GM18502 (cell line): ENCODE results near the gene TBX1.

Experiments
- ATAC-seq: cut with Tn5 transposase; IDR thresholded peaks from one replicate; pipeline ENCODE4 v1.9.1; 2021; ENCODE audit warnings: mild to moderate bottlenecking; ENCODE audit not compliant: unreplicated experiment, poor library complexity

Gene TBX1

DNA sequence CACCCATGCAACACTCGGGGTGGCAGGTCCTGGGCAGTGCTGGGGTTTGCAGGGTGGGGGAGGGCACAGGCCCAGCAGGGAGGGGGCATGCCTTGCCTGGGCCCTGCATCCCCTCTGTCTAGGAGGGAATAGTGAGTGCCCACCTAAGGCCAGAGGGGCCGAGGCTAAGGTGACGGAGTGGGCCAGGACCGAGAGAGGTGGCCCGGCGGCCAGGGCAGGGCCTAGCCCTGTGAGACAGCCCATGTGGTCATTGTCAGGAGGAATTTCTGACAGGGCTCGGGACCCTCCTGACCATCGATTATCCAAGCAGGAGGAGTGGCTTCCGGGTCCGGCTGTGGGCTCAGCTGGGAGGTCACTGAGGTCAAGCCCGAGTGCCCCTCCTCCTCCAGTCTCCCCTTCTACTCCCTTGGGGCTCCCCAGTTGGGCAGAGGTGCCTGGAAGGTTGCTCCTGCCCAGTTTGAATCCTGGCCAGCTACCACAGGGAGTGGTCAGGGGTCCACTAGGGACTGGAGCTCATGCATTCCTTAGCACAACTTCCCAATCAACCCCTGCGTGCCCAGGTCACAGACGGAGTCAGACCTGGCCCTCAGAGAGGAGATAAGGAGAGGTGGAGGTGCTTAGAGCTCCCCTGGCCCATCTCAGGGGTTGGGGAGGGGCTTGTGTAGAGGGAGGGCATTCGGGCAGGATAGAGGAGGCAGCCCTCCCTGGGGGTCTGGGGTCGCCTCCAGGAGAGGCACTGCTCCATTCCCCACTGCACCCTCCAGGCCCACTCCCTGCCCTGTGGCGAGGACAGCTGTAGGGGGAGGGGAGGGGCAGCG, 22.5 kb upstream of the TBX1 start:
- ATAC-seq = no peak

DNA sequence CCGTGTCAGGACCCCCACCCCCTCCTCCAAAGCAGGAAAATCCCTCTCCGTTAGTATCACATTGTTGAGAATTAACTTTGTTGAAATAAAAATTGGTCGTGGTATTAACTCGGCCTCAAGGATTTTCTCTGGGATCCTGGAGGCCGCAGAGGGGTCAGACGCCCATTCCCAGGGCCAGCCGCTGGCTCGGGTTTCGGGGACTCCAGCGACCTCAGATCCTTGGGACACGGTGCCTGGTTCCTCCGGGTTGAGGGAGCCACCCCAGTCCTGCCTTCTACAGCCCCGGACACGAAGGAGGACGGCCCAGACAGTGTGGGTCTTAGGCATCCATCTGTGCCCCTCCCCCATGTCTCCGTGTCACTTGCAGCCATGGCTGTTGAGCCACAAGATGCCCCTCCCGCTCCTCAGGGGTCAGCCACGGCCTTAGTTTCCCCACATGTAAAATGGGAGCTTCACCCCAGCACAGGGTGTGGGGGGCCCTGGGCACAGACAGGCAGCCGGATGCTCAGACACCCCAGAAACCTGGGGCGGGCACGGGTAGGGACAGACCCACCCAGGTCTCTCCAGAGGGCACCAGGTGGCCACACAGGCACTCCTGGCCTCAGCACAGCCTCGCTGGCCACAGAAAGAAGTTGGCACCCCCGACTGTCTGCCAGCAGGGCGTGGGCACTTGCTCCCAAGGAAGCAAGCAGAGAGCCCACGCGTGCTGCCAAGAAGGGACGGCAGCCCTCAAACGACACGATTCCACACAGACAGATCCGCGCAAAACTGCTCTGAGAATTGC, 21.7 kb upstream of the TBX1 start:
- no peak for ATAC-seq

DNA sequence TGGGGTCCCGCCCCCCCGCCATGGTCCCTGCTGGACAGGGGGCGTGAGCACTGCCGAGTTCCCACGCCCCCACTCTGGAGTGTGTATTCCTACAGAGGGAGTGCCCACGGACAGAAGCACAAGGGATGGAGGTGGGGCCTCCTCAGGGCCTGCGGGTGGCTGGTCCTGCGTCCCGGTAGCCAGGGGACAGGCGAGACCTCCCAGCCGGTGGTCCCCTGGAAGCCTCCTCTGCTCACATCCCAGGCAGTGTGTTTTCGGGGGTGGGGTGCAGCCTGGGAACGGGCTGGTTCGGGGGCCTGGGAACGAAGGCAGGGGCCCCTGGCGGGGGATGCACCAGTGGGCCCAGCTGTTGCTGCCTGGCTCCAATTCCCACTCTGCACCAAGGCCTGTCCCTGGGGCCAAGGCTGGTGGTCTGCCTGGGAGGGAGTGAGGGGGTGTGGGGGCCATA, 21.1 kb upstream of the TBX1 start:
- ATAC-seq = no peak

DNA sequence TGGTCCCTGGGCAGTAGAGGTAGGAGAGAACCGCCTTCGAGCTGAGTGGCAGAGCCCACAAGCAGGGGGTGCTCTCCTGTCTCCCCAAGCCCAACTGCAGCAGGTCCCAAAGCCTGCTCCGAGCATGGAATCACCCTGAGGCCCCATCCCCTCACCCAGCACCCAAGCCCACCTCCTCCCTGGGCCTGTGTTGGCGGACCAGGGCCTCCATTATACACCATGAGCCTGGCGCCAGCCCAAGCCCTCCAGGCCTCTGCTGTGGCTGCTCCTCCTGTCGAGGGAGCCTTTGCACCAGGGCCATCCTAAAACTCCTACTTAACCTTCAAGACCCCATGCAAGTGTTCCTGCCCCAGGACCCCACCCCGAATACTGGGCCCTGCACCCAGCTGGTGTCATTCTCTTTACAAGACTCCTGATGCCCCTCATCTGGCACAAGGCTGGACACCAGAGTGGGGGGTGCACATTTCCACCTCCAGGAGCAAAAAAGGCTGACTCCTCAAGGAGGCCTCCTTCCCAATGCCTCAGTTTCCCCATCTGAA, 20.6 kb upstream of the TBX1 start:
- ATAC-seq = no peak

- no peak for ATAC-seq
Measured at GRCh38 chr22:19740586-19740985, 20.0 kb upstream of the TBX1 start.

- ATAC-seq = no peak
Measured at GRCh38 chr22:19741053-19741452, 19.5 kb upstream of the TBX1 start.

DNA sequence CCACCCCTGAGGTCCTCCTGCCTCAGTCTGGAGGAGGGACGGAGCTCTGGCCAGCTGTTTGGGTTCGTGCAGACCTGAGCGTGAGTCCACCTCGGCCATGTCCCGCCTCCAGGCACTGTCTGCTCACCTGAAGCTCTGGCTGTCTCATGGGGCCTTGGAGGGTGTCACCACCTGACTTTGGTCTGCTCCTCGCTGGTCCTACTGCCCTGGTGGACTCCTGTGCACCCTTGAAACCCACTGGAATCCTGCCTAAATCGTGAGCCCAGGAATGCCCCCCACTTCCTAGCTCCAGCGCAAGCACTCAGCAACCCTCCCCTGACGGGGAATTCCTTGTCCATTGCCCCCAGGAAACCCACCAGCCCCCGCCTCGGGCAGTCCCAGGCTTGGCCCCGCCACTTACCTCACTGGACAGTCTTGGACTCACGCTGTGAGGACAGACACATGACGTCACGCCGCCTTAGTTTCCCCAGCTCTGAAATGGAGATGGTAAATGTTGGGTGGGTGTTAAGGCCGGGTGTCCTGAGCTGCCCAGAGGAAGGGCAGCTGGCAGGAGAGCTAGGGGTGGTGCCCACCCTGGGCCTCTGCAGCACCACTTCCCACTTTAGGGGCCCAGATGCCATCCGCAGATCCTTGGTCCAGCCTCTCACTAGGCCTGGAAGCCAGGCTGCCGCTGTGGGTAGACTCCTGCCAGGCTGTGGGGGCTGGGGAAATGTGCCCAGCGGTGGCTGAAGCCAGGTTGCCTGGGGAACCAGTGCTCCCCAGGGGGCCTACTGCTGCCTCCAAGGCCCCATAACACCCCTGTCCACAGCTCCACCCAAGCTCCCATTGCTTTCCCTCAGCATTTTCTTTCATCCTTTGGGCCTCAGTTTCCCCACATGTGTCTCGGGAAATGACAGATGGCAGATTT, 18.2 kb upstream of the TBX1 start:
- no peak for ATAC-seq

DNA sequence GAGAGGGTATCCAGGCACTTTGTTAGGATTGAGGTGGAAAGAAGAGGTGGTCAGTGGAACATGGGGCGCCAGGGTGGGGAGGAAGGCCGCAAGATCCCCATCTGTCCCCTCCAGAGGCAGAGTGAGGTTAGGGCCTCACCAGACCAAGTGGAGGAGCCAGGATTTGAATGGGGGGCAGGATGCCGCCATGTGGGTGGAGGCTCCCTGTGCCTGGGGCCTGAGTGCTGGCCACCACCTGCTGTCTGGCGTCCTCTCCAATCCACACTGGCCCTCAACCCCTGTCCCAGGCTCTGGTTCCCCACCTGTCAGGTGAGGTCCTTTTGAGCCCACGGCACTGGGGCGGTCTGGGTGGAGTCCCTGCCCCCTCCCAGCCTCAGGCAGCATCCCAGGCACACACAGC, 17.5 kb upstream of the TBX1 start:
- no peak for ATAC-seq

DNA sequence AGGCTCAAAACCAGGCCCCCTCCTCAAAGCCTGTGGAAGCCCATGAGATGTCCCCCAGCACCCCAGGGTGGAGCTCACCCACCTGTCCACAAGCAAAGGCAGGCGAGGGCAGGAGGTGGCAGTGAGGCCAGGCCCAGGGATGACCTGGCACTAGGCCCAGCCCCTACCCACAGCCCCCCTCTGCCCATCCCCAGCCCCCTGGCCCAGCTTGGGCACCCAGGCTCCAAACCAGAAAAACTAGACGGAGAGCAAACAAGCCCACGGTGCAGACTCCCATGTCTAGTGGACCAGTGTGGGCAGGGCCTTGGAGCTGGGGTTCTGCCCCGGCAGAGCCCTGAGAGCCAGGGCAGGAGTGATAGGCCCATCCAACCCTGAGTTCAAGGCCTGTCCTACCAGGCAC, 16.9 kb upstream of the TBX1 start:
- no peak for ATAC-seq

- ATAC-seq = no peak
Measured at GRCh38 chr22:19744350-19745006, 16.1 kb upstream of the TBX1 start.

DNA sequence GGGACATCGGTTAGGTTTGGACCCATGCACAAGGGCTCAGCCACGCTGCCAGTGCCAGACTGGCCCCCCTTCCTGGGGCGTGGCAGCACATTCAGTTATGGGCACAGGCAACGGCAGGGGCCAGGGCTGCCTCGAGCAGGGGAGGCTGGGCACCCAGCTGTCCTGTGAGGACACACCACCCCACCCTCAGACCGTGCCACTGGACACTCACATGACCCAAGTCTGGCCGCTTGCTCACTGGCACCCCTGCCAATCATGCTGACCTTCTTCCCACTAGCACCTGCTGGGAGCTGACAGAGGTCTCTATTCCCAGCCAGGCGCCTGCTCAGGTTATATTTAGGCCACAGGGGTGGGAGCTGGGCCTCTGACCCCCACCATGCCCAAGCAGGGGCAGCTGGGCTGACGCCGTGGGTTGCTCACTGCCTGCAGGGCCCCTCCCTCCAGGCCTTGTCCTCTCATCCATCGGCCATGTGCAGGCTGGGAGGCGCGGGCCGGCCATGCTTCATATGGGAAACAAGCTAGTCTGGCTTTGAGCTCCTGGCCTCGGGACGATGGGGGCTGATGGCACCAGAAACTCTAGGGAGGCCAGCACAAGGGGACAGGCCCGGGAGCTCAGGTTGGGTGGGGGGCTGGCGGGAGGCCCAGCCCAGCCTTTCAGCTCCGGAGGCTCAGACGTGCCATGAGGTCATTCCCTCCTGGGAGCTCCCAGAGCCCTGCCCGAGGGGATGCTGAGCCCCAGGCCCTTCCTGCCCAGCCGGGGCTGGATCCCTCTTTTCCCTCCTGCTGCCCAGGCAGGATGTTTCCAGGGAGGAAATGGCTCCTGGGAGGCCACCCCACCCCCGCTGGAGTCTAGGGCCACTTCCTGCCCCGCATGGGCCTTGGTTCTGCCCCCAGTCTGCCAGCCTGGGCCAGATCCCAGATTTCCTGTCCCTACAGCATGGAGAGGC, 15.2 kb upstream of the TBX1 start:
- no peak for ATAC-seq

DNA sequence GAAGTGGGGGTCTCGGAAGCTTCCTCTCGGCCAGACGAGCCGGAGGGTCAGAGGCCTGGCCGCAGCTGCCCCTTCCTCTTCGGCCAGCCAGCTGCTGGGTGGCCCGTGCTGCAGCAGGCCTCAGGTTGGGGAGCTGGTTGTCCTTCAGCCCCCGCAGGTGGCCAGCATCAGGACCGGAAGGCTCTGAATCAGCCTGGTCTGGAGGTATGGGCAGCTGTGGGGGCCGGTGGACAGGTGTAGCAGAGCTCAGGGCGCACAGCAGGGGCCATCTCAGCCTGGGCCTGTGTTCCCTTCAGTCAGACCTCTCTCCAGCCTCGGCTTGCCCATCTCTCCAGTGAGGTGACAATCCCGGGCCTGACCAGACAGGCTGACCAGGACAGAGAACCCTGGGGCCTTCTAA, 13.9 kb upstream of the TBX1 start:
- ATAC-seq = no peak

- ATAC-seq = no peak
Measured at GRCh38 chr22:19747551-19747950, 13.0 kb upstream of the TBX1 start.

- ATAC-seq = no peak
Measured at GRCh38 chr22:19748139-19748538, 12.4 kb upstream of the TBX1 start.

DNA sequence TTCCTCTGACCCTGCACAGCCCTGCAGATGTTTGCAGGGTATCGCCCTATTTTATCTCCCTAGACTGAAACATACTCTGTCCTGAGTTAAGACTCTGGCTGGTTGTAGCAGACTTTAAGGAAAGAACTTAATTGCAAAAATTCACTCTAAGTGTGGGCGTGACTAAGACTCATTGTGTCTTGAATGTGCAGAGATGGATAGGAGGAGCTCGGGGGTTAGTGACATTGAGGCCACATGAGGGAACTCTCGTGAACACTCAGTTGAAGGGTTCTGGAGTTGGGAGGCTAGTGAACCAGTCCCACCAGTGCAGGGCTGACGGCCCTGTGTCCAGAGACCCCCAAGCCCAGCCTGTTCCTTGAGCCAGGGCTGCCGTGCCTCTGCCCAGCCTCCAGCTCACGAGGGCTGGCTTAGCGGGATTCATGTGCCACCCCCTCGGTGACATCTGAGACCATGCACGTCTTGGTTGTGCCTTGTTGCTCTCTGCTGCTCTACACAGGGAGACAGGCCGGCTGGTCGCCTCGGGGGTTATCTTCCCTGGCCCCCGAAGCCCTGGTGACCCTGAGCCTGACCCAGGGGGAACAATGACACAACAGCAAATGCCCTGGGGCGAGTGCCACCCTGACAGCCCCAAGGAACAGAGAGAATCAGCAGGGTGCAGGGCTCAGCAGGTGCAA, 11.4 kb upstream of the TBX1 start:
- no peak for ATAC-seq

DNA sequence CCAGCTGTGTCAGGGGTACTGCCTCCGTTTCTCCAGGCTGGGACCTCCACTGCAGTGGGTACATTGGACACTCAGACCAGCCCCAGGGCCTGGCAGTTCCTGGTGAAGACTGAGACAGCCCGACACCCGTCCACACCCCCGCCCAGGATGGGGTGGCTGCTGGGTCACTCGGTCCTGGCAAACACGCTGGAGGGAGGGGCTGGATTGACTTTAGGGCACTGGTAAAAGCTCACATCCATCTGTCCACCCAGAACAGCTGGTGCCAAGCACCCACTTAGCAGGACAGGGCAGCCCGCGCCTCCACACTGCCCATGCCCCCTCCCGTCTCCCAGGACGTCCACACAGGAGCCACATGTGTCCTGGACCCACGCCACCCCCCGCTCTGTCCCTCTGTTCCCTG, 10.7 kb upstream of the TBX1 start:
- ATAC-seq = no peak

DNA sequence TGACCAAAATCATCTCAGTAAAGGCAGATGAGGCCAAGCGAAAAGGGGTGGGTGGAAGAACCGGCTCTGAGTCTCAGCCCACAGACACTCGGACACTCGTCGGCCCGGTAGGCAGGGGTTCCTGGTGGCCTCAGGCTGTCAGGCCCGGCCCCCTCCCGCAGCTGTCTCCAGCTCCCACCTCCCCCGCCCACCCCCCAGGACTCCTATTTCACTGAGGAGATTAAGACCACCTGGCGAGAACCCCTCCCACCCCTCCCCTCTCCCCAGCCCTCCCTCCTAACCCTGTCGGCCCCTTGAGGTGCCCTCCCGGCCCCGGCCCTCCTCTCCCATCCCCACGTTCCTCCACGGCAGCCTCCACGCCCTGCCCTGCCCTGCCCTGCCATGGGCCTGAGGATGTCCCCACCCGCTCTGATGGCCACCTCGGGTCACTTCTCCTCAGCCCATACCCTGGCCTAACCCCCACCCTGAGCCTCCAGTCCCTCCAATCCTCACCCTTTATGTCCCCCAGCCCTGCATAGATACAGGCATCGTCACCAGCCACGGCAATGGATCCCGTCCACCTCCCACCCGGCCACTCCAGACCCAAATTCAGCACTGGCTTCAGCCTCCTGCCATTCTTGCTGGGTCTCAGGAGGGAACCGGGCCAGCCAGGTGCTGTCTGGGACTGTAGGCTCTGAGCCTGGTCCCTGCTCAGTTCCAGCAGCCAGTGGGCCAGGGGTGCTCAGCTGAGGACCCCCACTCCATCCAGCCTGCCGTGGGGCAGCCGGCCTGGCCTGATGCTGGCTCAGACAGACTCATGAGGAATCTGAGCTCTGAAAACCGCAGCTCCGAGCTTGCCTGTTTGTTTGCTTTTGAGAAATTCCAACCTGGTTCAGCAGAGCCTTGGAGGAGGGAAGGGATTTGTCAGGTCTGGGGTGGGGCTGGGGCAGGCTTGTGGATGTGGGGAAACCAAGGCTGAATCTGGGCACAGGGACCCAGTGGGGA, 9.8 kb upstream of the TBX1 start:
- no peak for ATAC-seq
